Activated naive CD4-positive, alpha-beta T cell treated with anti-CD3 and anti-CD28 coated beads, Interleukin-2, amount 10 ng/mL, durations not matched to agents 7 days and 5 days (primary cell): ENCODE measurements around the gene CPLX3.
A peak's percentile ranks its signal among the peaks of the same experiment; 100 is the strongest.

ENCODE experiments used
- CTCF ChIA-PET: fragments of 350-600 bp; sonication (Branson Sonifier 250); formaldehyde crosslinking; loops from one replicate; lab custom pipeline; 2021; ENCODE audit warnings: antibody characterized with exemption; lab: Charles Lee
- DNase-seq: peaks from one replicate; pipeline ENCODE4 v3.0.0-alpha.2; 2020
- H3K27ac Mint-ChIP-seq: one replicate; pipeline ENCODE4 v1.8.0; 2021; ENCODE audit warnings: mild to moderate bottlenecking, moderate library complexity, mixed read lengths
- H3K27me3 Mint-ChIP-seq: one replicate; pipeline ENCODE4 v1.8.0; 2021; ENCODE audit warnings: mild to moderate bottlenecking, mixed read lengths
- H3K36me3 Mint-ChIP-seq: one replicate; pipeline ENCODE4 v1.8.0; 2021; ENCODE audit warnings: mixed read lengths
- H3K4me1 Mint-ChIP-seq: one replicate; pipeline ENCODE4 v1.8.0; 2021; ENCODE audit warnings: mixed read lengths
- H3K4me3 Mint-ChIP-seq: one replicate; pipeline ENCODE4 v1.8.0; 2021; ENCODE audit warnings: mild to moderate bottlenecking, moderate library complexity, mixed read lengths
- H3K9me3 Mint-ChIP-seq: one replicate; pipeline ENCODE4 v1.8.0; 2021; ENCODE audit warnings: mixed read lengths

Gene CPLX3

GRCh38 chr15:74873756-74874424 is 47.5 kb downstream of the CPLX3 start:
- Mint-ChIP-seq H3K4me1 (peaks cover 47% of the 10 kb centered on the region), H3K4me3 (peak overlapping the region; percentile 91), H3K9me3 (no peaks in the 10 kb centered on the region), H3K27me3 (peaks cover 10% of the 10 kb centered on the region), H3K36me3 (peaks cover 25% of the 10 kb centered on the region), H3K27ac (peak overlapping the region; percentile 94)
- CTCF ChIA-PET: interaction anchor here (0.7 to 1.2 kb wide), 5 partner anchors 9 to 36 kb away, joined by 3 to 5 read pairs (median 3); no protein-coding TSS in a partner anchor
- peak; percentile 42 for DNase-seq

- Mint-ChIP-seq H3K27me3 (peaks cover 15% of the 10 kb centered on the region), H3K27ac (no peak overlapping the region), H3K4me3 (no peak overlapping the region), H3K36me3 (no peaks in the 10 kb centered on the region), H3K9me3 (peaks cover 5% of the 10 kb centered on the region), H3K4me1 (peaks cover 11% of the 10 kb centered on the region)
- CTCF ChIA-PET: no interaction called here
- DNase-seq: no peak
Measured at GRCh38 chr15:74878273-74878672, 51.8 kb downstream of the CPLX3 start.
